Fibroblast of mammary gland (primary cell): ENCODE data around the gene MYO1G.
"Not testable (repeated sequence)": the region's sequence is repeated elsewhere in the genome, so short reads cannot be mapped to it uniquely, and the experiment has no call there.

ENCODE experiments used
- DNase-seq: peaks from one replicate; pipeline ENCODE4 v3.0.0-alpha.2; 2010; ENCODE audit warnings: low read depth
- H3K4me3 ChIP-seq: 2 replicates; pipeline ENCODE4 v1.5.1; 2011; ENCODE audit warnings: low read depth, mild to moderate bottlenecking, low read length, moderate library complexity; ENCODE audit not compliant: control insufficient read depth
- CTCF ChIP-seq: conservative IDR thresholded peaks from 2 replicates; pipeline ENCODE4 v1.5.1; 2011; ENCODE audit warnings: low read depth, low read length, inconsistent platforms; ENCODE audit not compliant: control insufficient read depth, insufficient read depth

The MYO1G gene

DNA sequence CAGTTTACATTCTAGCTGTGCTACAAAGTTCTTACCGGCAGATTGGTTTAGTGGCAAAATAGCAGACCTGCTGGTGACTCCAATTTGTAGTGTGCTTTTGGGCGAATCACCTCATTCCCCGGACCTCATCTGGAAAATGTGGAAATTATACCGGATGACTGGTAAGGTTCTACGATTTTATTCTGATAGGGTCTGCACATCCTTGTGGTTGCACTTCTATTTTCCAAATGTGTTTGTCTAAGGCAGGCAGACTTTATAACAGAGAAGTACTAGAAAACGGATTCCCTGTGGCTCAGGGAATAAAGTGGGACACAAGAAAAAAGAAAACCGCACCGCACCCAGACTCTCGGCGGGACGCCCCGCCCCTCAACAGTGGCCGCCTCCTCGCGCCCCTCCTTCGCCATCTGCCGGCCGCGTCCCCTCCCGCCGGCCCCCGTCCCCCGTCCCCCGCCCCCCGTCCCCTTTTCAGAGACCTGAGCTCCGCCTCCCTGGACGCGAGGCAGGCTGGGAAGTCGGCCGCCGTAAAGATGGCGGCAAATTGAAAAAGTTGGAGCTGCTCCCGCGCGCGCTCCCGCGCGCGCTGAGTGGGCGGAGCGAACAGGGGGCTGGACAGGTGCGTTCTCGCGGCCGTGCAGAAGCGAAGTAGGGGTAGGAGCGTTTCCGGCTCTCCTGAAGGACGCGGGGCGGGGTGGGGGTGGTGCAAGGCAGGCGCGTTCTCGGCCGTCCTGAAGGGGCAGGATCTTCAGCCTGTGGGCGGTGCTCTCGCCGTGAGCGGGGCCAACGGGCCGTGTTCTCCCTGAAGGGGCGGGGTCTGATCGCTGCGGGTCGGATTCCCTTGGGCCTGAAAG lies 20.7 kb upstream of the MYO1G start:
- peak overlapping the region; percentile 78 for H3K4me3 ChIP-seq
- no peak for TF ChIP-seq CTCF
- DNase-seq, result peak; percentile 98

- no peak for TF ChIP-seq CTCF
- H3K4me3 ChIP-seq, result no peak overlapping the region
- DNase-seq, result no peak
Observed at GRCh38 chr7:44998153-44998871, 19.5 kb upstream of the MYO1G start.

GRCh38 chr7:44995555-44996493 lies 17.0 kb upstream of the MYO1G start:
- TF ChIP-seq CTCF, result no peak
- DNase-seq, result no peak
- no peak overlapping the region for H3K4me3 ChIP-seq

DNA sequence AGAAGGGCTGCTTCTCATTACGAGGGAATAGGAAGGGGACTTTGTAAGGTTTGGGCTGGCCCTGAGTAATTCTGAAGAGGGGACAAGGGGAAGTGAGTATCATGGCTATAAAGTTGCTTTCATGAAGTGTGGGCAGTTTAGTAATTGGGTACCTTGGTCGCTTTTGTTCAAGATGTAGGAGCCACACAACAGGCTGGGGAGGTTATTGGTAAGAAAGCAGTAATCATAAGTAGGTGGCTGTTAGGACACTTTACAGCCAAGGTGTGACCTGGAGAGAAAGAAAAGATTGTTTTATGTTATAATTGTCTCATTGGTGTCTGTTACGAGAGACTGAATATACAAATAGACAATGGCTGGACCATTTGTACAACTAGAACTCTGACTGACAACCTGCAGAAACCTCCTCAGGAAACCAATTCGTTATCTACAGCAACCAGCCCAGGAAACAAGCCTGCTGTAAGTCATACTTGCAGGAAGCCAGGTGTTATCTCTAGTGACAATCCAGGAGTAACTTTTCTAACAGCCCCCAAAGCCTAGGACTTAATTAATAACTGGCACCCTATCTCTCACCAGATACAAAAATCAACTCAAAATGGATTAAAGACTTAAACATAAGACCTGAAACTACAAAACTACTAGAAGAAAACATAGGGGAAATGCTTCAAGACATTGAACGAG lies 16.2 kb upstream of the MYO1G start:
- no peak for DNase-seq
- no peak overlapping the region for H3K4me3 ChIP-seq
- no peak for TF ChIP-seq CTCF

DNA sequence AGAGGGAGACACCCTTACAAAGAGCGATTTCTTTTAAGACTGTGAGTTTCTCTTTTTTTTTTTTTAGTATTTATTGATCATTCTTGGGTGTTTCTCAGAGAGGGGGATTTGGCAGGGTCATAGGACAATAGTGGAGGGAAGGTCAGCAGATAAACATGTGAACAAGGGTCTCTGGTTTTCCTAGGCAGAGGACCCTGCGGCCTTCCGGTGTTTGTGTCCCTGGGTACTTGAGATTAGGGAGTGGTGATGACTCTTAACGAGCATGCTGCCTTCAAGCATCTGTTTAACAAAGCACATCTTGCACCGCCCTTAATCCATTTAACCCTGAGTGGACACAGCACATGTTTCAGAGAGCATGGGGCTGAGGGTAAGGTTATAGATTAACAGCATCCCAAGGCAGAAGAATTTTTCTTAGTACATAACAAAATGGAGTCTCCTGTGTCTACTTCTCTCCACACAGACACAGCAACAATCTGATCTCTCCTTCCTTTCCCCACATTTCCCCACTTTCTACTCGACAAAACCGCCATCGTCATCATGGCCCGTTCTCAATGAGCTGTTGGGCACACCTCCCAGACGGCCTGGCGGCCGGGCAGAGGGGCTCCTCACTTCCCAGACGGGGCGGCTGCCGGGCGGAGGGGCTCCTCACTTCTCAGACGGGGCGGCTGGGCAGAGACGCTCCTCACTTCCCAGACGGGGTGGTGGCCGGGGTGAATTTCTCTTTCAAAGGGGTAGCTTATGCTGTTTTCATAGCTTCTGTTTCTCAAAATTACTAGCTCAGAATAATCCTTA lies 13.4 kb upstream of the MYO1G start:
- DNase-seq, H3K4me3 ChIP-seq: not testable (repeated sequence)
